Neuron (in vitro differentiated cells): ENCODE results near the gene PELI1.

Experiments
- H2AFZ ChIP-seq: one replicate; pipeline ENCODE4 v1.6.1; 2013; ENCODE audit warnings: low read depth, mild to moderate bottlenecking, inconsistent platforms, low read length, moderate library complexity
- H3K27me3 ChIP-seq: one replicate; pipeline ENCODE4 v1.6.1; 2013; ENCODE audit warnings: low read length; ENCODE audit not compliant: insufficient read depth
- H3K36me3 ChIP-seq: one replicate; pipeline ENCODE4 v1.6.1; 2013; ENCODE audit warnings: low read length; ENCODE audit not compliant: insufficient read depth
- H3K4me1 ChIP-seq: one replicate; pipeline ENCODE4 v1.6.1; 2013; ENCODE audit warnings: low read length; ENCODE audit not compliant: insufficient read depth
- H3K4me3 ChIP-seq: 2 replicates; pipeline ENCODE4 v1.5.1; 2013; ENCODE audit warnings: mild to moderate bottlenecking, low read length, moderate library complexity
- H3K9me3 ChIP-seq: one replicate; pipeline ENCODE4 v1.6.1; 2013; ENCODE audit warnings: low read length

The PELI1 gene

GRCh38 chr2:64052463-64053241 lies 91.6 kb downstream of the PELI1 start:
- peaks cover 8% of the 10 kb centered on the region for H3K4me1 ChIP-seq
- H3K36me3 ChIP-seq = no peaks in the 10 kb centered on the region
- H3K9me3 ChIP-seq = no peaks in the 10 kb centered on the region
- H2AFZ ChIP-seq = no peak overlapping the region
- no peak overlapping the region for H3K4me3 ChIP-seq
- H3K27me3 ChIP-seq = no peaks in the 10 kb centered on the region

DNA sequence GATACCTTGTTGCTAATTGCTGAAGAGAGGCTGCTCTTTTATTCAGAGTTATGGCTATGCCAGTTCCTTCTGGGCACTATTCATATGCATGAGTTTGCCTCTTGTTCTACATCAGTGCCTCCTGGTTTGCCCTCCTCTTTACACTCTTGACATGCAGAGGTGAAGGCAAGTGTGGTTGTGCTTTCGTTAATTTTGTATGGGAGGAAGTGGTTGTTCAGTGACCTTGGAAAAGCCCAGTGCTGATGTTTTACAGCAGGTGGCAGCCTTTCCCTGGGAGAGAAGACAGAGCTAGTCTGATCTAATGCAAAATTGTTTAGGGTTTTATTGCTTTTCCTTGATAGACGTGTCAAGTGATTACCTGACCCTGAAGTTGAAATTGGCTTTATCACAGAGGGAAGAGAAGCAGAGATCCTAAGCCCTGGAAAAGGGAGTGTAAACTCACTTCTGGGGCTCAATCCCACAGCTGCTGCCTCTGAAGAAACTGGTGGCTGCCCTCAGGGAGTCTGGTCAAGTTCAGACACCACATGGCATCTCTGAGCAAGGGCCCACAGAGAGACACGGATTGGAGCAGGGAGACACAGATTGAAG lies 94.5 kb downstream of the PELI1 start:
- H2AFZ ChIP-seq = no peak overlapping the region
- H3K27me3 ChIP-seq = no peaks in the 10 kb centered on the region
- H3K36me3 ChIP-seq = no peaks in the 10 kb centered on the region
- H3K4me3 ChIP-seq = no peak overlapping the region
- no peaks in the 10 kb centered on the region for H3K9me3 ChIP-seq
- H3K4me1 ChIP-seq = peaks cover 8% of the 10 kb centered on the region

DNA sequence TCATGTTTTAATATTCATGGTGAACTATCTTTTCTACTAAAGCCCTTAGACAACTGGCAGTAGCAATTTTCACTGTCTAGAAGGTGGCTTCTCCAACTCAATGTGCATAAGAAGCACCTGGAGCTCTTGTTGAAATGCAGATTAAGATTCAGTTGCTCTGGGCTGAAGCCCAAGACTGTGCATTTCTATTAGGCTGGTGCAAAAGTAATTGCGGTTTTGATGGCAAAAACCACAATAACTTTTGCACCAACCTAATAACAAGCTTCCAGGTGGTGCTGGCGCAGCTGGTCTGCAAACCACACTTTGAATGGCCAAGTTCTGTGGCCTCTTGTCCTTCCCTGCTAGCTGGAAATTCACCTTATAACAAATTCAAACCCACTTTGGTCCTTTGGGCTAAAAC lies 98.3 kb downstream of the PELI1 start:
- Histone ChIP-seq H3K4me3 (no peak overlapping the region), H3K36me3 (no peaks in the 10 kb centered on the region), H3K9me3 (no peaks in the 10 kb centered on the region), H2AFZ (no peak overlapping the region), H3K4me1 (no peaks in the 10 kb centered on the region), H3K27me3 (no peaks in the 10 kb centered on the region)
